ENCODE measurements around the gene MEGF6. TPM values are rescaled to one million over a fixed set of nuclear protein-coding genes. Genes with fewer than 3 reads are reported as not detected.

Gene MEGF6
- total and polyA plus RNA-seq, 4 donors: 17.7 to 54.2 (median 48.2) TPM

DNA sequence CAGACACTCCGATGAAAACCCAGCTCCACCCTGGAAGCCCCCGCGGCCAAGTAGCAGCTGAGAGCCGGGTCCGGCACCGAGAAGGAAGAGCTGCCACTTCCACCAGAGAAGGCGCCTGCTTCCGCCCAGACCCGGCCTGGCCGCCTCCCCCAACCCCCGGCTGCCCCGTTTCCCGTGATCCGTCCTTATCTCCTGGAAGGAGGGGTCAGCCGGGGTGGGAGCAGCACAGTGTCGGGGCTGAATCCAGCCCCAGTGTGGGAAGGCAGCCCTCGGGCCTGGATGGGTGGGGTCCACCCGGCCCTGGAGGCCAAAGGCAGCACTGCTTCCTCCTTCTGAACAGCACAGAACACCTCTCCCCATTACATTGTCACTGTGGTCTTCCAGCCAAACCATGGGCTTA lies 69.4 kb downstream of the MEGF6 start:
- ATAC-seq (ENCODE audit: insufficient read depth, low FRiP score) (no peak), DNase-seq (peak in 2 of 3 donors; percentile 49 to 56)
- Histone ChIP-seq H3K9me3 (ENCODE audit: control insufficient read depth in 4 of 4, insufficient read depth in 3 of 4, low read length in 3 of 4) (no peaks in the 10 kb centered on the region), H3K27ac (ENCODE audit: low read depth in 1 of 2, low read length in 1 of 2) (peak overlapping the region in 1 of 2 donors; percentile 62), H3K4me3 (no peak overlapping the region), H3K27me3 (ENCODE audit: control insufficient read depth in 3 of 3, insufficient read depth in 3 of 3, low read length in 2 of 3) (no peaks in the 10 kb centered on the region), H3K36me3 (ENCODE audit: control insufficient read depth in 4 of 4, insufficient read depth in 4 of 4, low read length in 4 of 4) (no peaks in the 10 kb centered on the region), H3K4me1 (ENCODE audit: control insufficient read depth in 5 of 5, insufficient read depth in 5 of 5, low read length in 5 of 5) (peaks cover 0 to 23% (median 7%) of the 10 kb centered on the region in 5 donors), H3K9ac (ENCODE audit: insufficient read depth in 1 of 2, low read length in 2 of 2) (no peak overlapping the region)
- TF ChIP-seq, protein P1, sequence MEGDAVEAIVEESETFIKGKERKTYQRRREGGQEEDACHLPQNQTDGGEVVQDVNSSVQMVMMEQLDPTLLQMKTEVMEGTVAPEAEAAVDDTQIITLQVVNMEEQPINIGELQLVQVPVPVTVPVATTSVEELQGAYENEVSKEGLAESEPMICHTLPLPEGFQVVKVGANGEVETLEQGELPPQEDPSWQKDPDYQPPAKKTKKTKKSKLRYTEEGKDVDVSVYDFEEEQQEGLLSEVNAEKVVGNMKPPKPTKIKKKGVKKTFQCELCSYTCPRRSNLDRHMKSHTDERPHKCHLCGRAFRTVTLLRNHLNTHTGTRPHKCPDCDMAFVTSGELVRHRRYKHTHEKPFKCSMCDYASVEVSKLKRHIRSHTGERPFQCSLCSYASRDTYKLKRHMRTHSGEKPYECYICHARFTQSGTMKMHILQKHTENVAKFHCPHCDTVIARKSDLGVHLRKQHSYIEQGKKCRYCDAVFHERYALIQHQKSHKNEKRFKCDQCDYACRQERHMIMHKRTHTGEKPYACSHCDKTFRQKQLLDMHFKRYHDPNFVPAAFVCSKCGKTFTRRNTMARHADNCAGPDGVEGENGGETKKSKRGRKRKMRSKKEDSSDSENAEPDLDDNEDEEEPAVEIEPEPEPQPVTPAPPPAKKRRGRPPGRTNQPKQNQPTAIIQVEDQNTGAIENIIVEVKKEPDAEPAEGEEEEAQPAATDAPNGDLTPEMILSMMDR (IDR thresholded peaks at IDR 0.05; ENCODE audit: control extremely low read depth, extremely low read depth): no peak
- WGBS, 2 donors: 43 to 58% methylated on average over 17 to 18 of the region's 18 CpGs

DNA sequence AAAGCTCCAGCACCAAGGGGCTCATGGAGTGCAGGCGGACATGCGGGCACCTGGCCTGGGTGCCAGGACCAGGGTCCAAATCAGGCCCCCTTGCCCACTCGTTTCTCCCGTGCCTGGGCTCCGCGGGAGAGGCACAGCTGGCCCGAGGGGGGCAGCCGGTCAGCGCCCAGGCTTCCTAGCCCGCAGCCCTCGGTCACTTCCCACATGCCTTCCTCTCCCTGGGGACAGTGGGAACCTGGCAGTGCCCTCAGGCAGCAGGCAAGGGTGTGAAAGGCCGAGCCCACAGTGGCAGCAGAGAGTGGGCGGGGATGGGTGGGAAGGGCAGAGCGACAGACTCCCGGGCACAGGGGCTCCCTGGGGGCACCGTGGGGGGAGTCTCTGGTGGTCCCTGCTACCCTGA lies 69.8 kb downstream of the MEGF6 start:
- no peaks in the 10 kb centered on the region for H3K27me3 ChIP-seq (ENCODE audit: control insufficient read depth in 3 of 3, insufficient read depth in 3 of 3, low read length in 2 of 3)
- DNase-seq: no peak
- H3K4me1 ChIP-seq (ENCODE audit: control insufficient read depth in 5 of 5, insufficient read depth in 5 of 5, low read length in 5 of 5): peaks cover 0 to 21% (median 7%) of the 10 kb centered on the region in 5 donors
- TF ChIP-seq, protein P1 (IDR thresholded peaks at IDR 0.05; ENCODE audit: control extremely low read depth, extremely low read depth): no peak
- H3K4me3 ChIP-seq: no peak overlapping the region
- no peak overlapping the region for H3K9ac ChIP-seq (ENCODE audit: insufficient read depth in 1 of 2, low read length in 2 of 2)
- H3K27ac ChIP-seq (ENCODE audit: low read depth in 1 of 2, low read length in 1 of 2): peak overlapping the region in 1 of 2 donors; percentile 3
- no peaks in the 10 kb centered on the region for H3K9me3 ChIP-seq (ENCODE audit: control insufficient read depth in 4 of 4, insufficient read depth in 3 of 4, low read length in 3 of 4)
- WGBS, 2 donors: 78 to 88% methylated on average over 14 to 16 of the region's 16 CpGs
- H3K36me3 ChIP-seq (ENCODE audit: control insufficient read depth in 4 of 4, insufficient read depth in 4 of 4, low read length in 4 of 4): no peaks in the 10 kb centered on the region
- ATAC-seq (ENCODE audit: insufficient read depth, low FRiP score): no peak

DNA sequence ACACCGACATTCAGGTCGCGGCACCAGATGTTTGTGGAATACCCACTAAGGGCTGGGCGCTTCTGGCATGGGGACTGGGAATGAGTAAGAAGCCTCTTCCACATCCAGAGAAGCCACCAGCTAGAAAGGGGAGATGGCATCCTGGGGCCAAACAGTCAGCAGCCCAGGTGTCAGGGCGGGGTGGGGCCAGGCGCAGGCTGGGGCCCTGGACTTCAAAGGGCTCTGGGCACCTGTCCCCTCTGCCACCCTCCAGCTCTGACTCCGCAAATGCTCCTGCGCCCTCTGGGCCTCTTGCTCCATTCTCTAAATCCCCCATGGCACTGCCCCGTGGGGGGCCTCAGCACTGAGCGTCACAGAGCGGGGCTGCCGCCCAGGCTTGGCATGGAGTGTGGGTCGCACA lies 70.4 kb downstream of the MEGF6 start:
- TF ChIP-seq, protein P1 (IDR thresholded peaks at IDR 0.05; ENCODE audit: control extremely low read depth, extremely low read depth): no peak
- H3K9ac ChIP-seq (ENCODE audit: insufficient read depth in 1 of 2, low read length in 2 of 2): no peak overlapping the region
- no peaks in the 10 kb centered on the region for H3K9me3 ChIP-seq (ENCODE audit: control insufficient read depth in 4 of 4, insufficient read depth in 3 of 4, low read length in 3 of 4)
- no peak for DNase-seq
- H3K36me3 ChIP-seq (ENCODE audit: control insufficient read depth in 4 of 4, insufficient read depth in 4 of 4, low read length in 4 of 4): no peaks in the 10 kb centered on the region
- no peaks in the 10 kb centered on the region for H3K27me3 ChIP-seq (ENCODE audit: control insufficient read depth in 3 of 3, insufficient read depth in 3 of 3, low read length in 2 of 3)
- H3K4me3 ChIP-seq: no peak overlapping the region
- H3K27ac ChIP-seq (ENCODE audit: low read depth in 1 of 2, low read length in 1 of 2): peak overlapping the region in 1 of 2 donors; percentile 40
- H3K4me1 ChIP-seq (ENCODE audit: control insufficient read depth in 5 of 5, insufficient read depth in 5 of 5, low read length in 5 of 5): peaks cover 0 to 15% (median 7%) of the 10 kb centered on the region in 5 donors
- 94 to 98% methylated on average over 13 of the region's 13 CpGs for WGBS, 2 donors
- ATAC-seq (ENCODE audit: insufficient read depth, low FRiP score): no peak
